IMR-90 (cell line): ENCODE data around the gene SNIP1.

ENCODE experiments used
- CEBPB ChIP-seq: IDR thresholded peaks from 2 replicates; pipeline ENCODE4 v1.6.1; 2012; ENCODE audit warnings: low read depth, low read length, improper control_type of control experiment
- CTCF ChIP-seq: conservative IDR thresholded peaks from 2 replicates; pipeline ENCODE4 v1.5.1; 2012; ENCODE audit warnings: mild to moderate bottlenecking, low read depth, low read length, improper control_type of control experiment
- ELK1 ChIP-seq: fragments of 150-350 bp; IDR thresholded peaks from 2 replicates; pipeline ENCODE4 v1.6.1; 2016; ENCODE audit warnings: low read depth, mild to moderate bottlenecking, low read length, moderate library complexity, borderline replicate concordance
- FOS ChIP-seq: fragments of 150-350 bp; IDR thresholded peaks from 2 replicates; pipeline ENCODE4 v1.6.1; 2016; ENCODE audit warnings: low read depth, low read length
- MAZ ChIP-seq: IDR thresholded peaks from 2 replicates; pipeline ENCODE4 v1.6.1; 2012; ENCODE audit warnings: low read depth, mild to moderate bottlenecking, low read length, improper control_type of control experiment, moderate library complexity, borderline replicate concordance
- POLR2A ChIP-seq: IDR thresholded peaks from 2 replicates; pipeline ENCODE4 v1.6.1; 2012; ENCODE audit warnings: mild to moderate bottlenecking, low read depth, low read length
- RAD21 ChIP-seq: IDR thresholded peaks from 2 replicates; pipeline ENCODE4 v1.6.1; 2012; ENCODE audit warnings: low read length, improper control_type of control experiment
- RFX5 ChIP-seq: IDR thresholded peaks from 2 replicates; pipeline ENCODE4 v1.8.0; 2012; ENCODE audit warnings: low read depth, mild to moderate bottlenecking, low read length, moderate library complexity
- SMC3 ChIP-seq: fragments of 150-350 bp; IDR thresholded peaks from 2 replicates; pipeline ENCODE4 v1.6.1; 2016; ENCODE audit warnings: low read depth, mild to moderate bottlenecking, antibody characterized with exemption, low read length, moderate library complexity

GRCh38 chr1:37564892-37565291 is 10.8 kb upstream of the SNIP1 start:
- TF ChIP-seq POLR2A (no peak), SMC3 (no peak), CTCF (no peak), MAZ (no peak), FOS (no peak), RAD21 (no peak), RFX5 (no peak), CEBPB (no peak), ELK1 (no peak)
